MCF 10A (cell line): ENCODE measurements around the gene CEP135. TPM values are rescaled to one million over a fixed set of nuclear protein-coding genes. Genes with fewer than 3 reads are reported as not detected.

Experiments used
- BruUV-seq: library from RNA; stranded (reverse); fragments of 400-500 nt; replicated peaks from 2 replicates; lab custom pipeline; 2021; lab: Mats Ljungman, UMichigan
- CTCF ChIA-PET: fragments of 300-600 bp; sonication (Branson Sonifier 250); formaldehyde crosslinking; extraction: SDS; loops from one replicate; lab custom pipeline; 2021; ENCODE audit warnings: antibody characterized with exemption, inconsistent platforms; lab: Yijun Ruan, JAX
- POLR2A ChIA-PET: fragments of 300-600, 350-650 bp; sonication (Branson Sonifier 250); formaldehyde crosslinking; extraction: SDS; loops from one replicate; lab custom pipeline; 2020; ENCODE audit warnings: antibody characterized with exemption, inconsistent platforms; lab: Yijun Ruan, JAX
- DNase-seq: peaks from one replicate; pipeline ENCODE4 v3.0.0-alpha.2; 2018; ENCODE audit not compliant: unreplicated experiment
- H3K27ac Mint-ChIP-seq: one replicate; pipeline ENCODE4 v1.8.0; 2022; ENCODE audit warnings: mild to moderate bottlenecking, low read depth, mixed read lengths; ENCODE audit not compliant: unreplicated experiment
- H3K27me3 Mint-ChIP-seq: one replicate; pipeline ENCODE4 v1.8.0; 2022; ENCODE audit warnings: mixed read lengths; ENCODE audit not compliant: insufficient read depth, unreplicated experiment
- H3K36me3 Mint-ChIP-seq: one replicate; pipeline ENCODE4 v1.8.0; 2022; ENCODE audit warnings: mild to moderate bottlenecking, moderate library complexity, mixed read lengths; ENCODE audit not compliant: insufficient read depth, unreplicated experiment
- H3K4me1 Mint-ChIP-seq: one replicate; pipeline ENCODE4 v1.8.0; 2022; ENCODE audit warnings: mixed read lengths; ENCODE audit not compliant: insufficient read depth, unreplicated experiment
- H3K4me3 Mint-ChIP-seq: one replicate; pipeline ENCODE4 v1.8.0; 2022; ENCODE audit warnings: mild to moderate bottlenecking, moderate library complexity, mixed read lengths; ENCODE audit not compliant: unreplicated experiment
- H3K9me3 Mint-ChIP-seq: one replicate; pipeline ENCODE4 v1.8.0; 2022; ENCODE audit warnings: mixed read lengths; ENCODE audit not compliant: unreplicated experiment
- CTCF ChIP-seq: fragments of 200-600 bp; IDR thresholded peaks from one replicate; pipeline ENCODE4 v1.8.0; 2022; ENCODE audit warnings: antibody characterized with exemption, mild to moderate bottlenecking; ENCODE audit not compliant: unreplicated experiment
- intact Hi-C: fragments of 100-400 bp; cut with micrococcal nuclease; formaldehyde crosslinking; loops from 2 replicates; pipeline ENCODE4 v1.14.1; 2022
- total RNA-seq: library from RNA; stranded (reverse); gene quantifications from 2 replicates; pipeline ENCODE4 v1.2.3, GENCODE V29; 2022

The CEP135 gene
- total RNA-seq, 1 experiment from 2014 or later, result 12.4 TPM

GRCh38 chr4:56050625-56051024 lies 101.9 kb downstream of the CEP135 start:
- DNase-seq, result no peak
- ChIA-PET CTCF (interaction anchor here (0.6 to 2.5 kb wide), 6 partner anchors 9 to 955 kb away, joined by 3 to 7 read pairs (median 4); no protein-coding TSS in a partner anchor), POLR2A (interaction anchor here (0.6 to 1.8 kb wide), 2 partner anchors 14 to 102 kb away, joined by 3 to 10 read pairs; partner anchors contain the start of gene CEP135)
- no peak overlapping the region for H3K4me3 Mint-ChIP-seq
- H3K27me3 Mint-ChIP-seq, result peaks cover 11% of the 10 kb centered on the region
- no peaks in the 10 kb centered on the region for H3K9me3 Mint-ChIP-seq
- no peak overlapping the region for H3K27ac Mint-ChIP-seq
- no peaks in the 10 kb centered on the region for H3K36me3 Mint-ChIP-seq
- intact Hi-C loops, result no loop called here
- BruUV-seq, result no TSS peak
- TF ChIP-seq CTCF, result no peak
- peaks cover 9% of the 10 kb centered on the region for H3K4me1 Mint-ChIP-seq

GRCh38 chr4:56051029-56051709 lies 102.4 kb downstream of the CEP135 start:
- H3K36me3 Mint-ChIP-seq, result no peaks in the 10 kb centered on the region
- H3K4me3 Mint-ChIP-seq, result no peak overlapping the region
- POLR2A ChIA-PET, result interaction anchor here (0.6 to 1.0 kb wide), 2 partner anchors 14 to 80 kb away, joined by 3 to 5 read pairs; no protein-coding TSS in a partner anchor
- no peaks in the 10 kb centered on the region for H3K9me3 Mint-ChIP-seq
- H3K4me1 Mint-ChIP-seq, result peaks cover 9% of the 10 kb centered on the region
- H3K27ac Mint-ChIP-seq, result no peak overlapping the region
- DNase-seq, result no peak
- BruUV-seq, result no TSS peak
- intact Hi-C loops, result no loop called here
- peaks cover 11% of the 10 kb centered on the region for H3K27me3 Mint-ChIP-seq
- CTCF ChIA-PET, result interaction anchor here (0.6 to 2.5 kb wide), 7 partner anchors 8 to 788 kb away, joined by 3 to 7 read pairs (median 4); partner anchors contain the start of gene CEP135
- TF ChIP-seq CTCF, result no peak

- Mint-ChIP-seq H3K4me1 (peaks cover 9% of the 10 kb centered on the region), H3K36me3 (no peaks in the 10 kb centered on the region), H3K27ac (no peak overlapping the region), H3K9me3 (no peaks in the 10 kb centered on the region), H3K4me3 (no peak overlapping the region), H3K27me3 (peaks cover 11% of the 10 kb centered on the region)
- CTCF ChIA-PET, result interaction anchor here (0.6 to 2.5 kb wide), 5 partner anchors 10 to 787 kb away, joined by 3 to 7 read pairs (median 5); partner anchors contain the start of gene CEP135
- DNase-seq, result no peak
- no peak for TF ChIP-seq CTCF
- no TSS peak for BruUV-seq
- intact Hi-C loops, result no loop called here
- POLR2A ChIA-PET, result interaction anchor here (0.7 to 1.0 kb wide), 2 partner anchors 23 to 79 kb away, joined by 3 to 5 read pairs; no protein-coding TSS in a partner anchor
Observed at GRCh38 chr4:56051710-56052075, 102.9 kb downstream of the CEP135 start.

GRCh38 chr4:56052481-56052880 lies 103.7 kb downstream of the CEP135 start:
- no peak overlapping the region for H3K27ac Mint-ChIP-seq

More at GRCh38 chr4:56052481-56052880, 103.7 kb downstream of the CEP135 start:
- TF ChIP-seq CTCF, result no peak
- no TSS peak for BruUV-seq
- ChIA-PET CTCF (interaction anchor here (1.6 kb wide), 1 partner anchor 104 kb away, joined by 4 read pairs; the partner anchor contains the start of gene CEP135), POLR2A (interaction anchor here (0.7 kb wide), 1 partner anchor 23 kb away, joined by 3 read pairs; no protein-coding TSS in a partner anchor)
- intact Hi-C loops, result no loop called here
- DNase-seq, result no peak
- no peak overlapping the region for H3K4me3 Mint-ChIP-seq
- no peaks in the 10 kb centered on the region for H3K9me3 Mint-ChIP-seq
- peaks cover 9% of the 10 kb centered on the region for H3K4me1 Mint-ChIP-seq
- no peaks in the 10 kb centered on the region for H3K36me3 Mint-ChIP-seq
- H3K27me3 Mint-ChIP-seq, result peaks cover 11% of the 10 kb centered on the region
